NCI-H226 (cell line): ENCODE data around the gene ZSWIM5.
"Not testable (repeated sequence)": the region's sequence is repeated elsewhere in the genome, so short reads cannot be mapped to it uniquely, and the experiment has no call there.

Experiments used
- DNase-seq: peaks from one replicate; pipeline ENCODE4 v3.0.0-alpha.2; 2015

Gene ZSWIM5

DNA sequence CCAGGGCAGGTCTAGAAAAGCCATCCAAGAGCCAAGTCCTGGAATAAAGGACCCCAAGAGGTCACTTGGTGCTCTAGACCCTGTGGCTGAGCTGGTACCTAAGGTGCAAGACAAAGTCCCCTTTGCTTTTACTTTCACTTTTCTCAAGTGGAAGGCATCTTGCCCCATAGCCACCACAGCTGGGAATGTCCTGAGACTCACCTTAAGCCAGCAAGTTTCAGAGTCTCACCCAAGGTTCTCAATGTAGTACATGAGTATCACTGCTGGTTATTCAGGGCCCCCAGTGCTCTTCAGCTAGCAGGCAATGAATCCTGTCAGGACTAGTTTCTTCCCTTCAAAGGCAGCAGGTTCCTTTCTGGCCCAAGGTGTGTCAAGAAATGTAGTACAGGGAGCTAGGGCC is 126.9 kb downstream of the ZSWIM5 start:
- DNase-seq = no peak

DNA sequence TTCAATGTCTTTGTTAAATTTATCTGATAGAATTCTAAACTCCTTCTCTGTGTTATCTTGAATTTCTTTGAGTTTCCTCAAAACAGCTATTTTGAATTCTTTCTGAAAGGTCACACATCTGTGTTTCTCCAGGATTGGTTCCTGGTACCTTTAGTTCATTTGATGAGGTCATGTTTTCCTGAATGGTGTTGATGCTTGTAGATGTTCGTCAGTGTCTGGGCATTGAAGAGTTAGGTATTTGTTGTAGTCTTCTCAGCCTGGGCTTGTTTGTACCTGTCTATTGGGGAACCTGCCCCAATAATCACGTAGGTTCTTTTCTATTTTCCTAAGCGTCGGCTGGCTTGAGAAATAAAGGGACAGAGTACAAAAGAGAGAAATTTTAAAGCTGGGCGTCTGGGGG is 129.4 kb downstream of the ZSWIM5 start:
- not testable (repeated sequence) for DNase-seq

DNA sequence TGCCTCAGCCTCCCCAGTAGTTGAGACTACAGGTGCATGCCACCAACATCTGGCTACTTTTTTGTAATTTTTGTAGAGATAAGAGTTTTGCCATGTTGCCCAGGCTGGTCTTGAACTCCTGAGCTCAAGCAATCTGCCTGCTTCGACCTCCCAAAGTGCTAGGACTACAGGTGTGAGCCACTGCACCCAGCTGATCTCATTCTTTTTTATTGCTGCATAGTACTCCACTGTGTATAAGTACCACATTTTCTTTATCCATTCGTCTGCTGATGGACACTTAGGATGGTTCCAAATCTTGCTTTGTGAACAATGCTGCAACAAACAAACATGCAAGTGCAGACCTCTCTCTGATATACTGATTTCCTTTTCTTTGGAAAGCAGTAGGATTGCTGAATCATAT is 134.8 kb downstream of the ZSWIM5 start:
- DNase-seq = no peak

DNA sequence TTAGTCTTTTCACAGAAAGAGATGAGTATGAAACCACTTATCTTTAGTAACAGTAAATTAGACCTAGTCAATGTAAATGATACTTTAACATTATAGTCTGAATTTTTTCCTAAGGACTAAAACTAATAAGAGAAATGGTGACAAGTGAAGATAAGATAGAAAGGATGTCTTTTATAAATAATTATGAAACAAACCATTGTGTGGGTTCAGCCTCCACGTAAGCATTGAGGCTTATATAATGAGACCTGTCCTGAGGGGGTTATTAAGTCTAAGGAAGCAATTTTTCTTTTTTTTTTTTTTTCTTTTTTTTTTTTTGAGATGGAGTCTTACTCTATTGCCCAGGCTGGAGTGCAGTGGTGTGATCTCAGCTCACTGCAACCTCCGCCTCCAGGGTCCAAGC is 138.6 kb downstream of the ZSWIM5 start:
- DNase-seq = no peak

- DNase-seq = no peak
Measured at GRCh38 chr1:45065083-45065482, 141.3 kb downstream of the ZSWIM5 start.

- DNase-seq = not testable (repeated sequence)
Measured at GRCh38 chr1:45062463-45062862, 143.9 kb downstream of the ZSWIM5 start.

DNA sequence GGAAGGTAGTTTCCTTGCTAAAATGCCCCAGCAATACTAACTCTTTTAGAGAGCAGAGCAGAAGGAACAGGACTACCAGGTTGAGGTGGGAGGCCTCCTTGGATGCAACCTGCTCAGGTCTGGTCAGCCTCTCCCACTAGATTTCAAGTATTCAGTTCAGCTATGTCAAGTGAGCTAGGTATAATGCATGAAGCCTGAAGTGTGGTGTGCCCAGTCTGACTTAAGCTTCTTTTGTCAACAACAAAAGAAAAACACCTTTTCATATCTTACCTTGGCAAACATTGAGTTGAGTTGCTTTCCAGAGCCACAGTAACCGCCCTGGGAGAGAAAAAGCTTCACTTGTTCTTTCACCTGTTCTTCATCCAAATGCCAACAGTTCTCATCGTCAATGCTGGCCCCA is 146.6 kb downstream of the ZSWIM5 start:
- DNase-seq = no peak

GRCh38 chr1:45057542-45057941 is 148.9 kb downstream of the ZSWIM5 start:
- DNase-seq = no peak

DNA sequence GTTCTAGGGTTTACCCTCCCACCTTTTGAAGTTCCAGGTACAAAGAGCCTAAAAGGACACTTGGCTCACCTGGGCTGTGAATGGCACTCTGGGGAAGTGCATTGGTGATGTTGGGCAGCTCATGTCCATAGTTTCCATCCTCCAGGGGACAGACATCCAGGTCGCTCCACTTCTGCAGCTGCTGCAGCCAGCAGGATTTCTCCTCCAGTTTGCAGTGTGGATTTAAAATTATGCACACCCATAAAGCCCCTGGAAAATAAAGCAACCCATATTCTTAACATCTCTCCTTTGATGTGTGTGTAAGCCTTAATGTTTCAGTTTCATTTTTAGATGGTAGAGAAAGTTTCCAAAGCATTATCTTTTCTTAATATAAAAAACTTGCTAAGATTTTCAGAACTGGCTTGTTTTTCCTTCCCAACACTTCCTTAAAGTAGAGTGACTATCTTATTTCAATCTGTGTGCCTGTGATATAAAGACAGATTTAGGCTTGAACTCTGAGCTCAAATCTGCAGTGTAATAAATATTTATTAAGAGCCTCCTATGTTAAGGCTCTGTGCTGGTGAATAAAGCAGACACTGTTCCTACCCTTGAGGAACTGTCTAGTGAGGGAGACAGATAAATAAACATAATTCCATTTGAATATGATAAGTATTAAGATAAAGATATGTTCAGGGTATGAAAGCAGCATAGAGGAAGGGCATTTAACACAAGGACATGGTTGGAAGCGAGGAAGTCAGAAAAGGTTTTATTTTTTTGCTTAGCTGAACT is 155.2 kb downstream of the ZSWIM5 start:
- DNase-seq = no peak

DNA sequence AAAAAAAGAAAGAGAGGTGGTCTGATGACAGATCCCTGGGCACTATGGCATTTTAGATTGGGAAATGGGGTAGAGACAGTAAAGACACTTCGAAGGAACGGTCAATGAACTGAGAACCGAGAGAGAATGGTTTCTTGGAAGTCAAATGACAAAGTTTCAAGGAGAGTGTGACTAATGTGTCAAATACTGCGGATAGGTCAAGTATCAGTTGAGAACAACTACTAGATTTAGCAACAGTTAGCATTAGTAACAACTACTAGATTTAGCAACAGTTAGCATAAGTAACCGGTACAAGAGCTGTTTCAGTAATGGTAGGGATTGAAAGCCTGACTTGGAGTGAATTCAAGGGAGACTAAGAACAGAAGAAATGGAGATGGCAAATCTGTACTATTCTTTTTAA is 159.4 kb downstream of the ZSWIM5 start:
- DNase-seq = no peak

DNA sequence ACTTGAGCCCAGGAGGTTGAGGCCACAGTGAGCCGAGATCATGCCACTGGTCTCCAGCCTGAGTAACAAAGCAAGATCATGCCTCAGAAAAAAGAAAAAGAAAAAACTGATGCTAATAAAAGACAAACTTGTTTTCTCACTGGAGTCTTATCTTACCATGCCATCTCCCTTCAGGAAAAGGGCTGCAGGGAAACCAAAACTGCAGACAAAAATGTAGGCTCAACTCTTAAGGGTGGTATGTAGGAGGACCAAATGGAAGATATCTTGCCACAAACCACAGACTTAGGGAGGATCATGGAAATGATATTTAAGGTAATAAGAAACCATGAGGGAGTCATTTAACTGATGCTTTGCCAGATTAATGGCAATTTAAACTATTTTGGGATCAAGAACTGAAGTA is 161.5 kb downstream of the ZSWIM5 start:
- DNase-seq = peak; percentile 12

DNA sequence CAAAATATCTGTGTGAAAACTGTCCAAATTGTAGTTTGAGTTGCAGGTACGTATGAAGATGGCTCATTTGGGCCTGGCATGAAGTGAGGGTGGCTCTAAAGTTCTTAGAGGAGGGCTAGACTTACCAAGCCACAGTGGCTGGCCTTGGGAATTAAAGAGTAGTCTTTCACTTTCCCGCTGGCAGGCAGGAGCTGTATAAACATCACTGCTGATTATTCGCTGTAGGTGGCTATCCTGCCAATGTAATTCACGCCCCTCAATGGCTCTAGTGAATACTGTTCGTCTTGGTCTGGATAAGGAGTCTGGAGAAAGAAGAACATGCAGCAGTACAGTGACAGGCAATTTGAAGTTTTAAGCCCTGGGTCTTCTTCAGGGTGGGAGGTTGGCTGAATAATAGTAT is 163.3 kb downstream of the ZSWIM5 start:
- DNase-seq = no peak

- no peak for DNase-seq
Measured at GRCh38 chr1:45040297-45040696, 166.1 kb downstream of the ZSWIM5 start.

DNA sequence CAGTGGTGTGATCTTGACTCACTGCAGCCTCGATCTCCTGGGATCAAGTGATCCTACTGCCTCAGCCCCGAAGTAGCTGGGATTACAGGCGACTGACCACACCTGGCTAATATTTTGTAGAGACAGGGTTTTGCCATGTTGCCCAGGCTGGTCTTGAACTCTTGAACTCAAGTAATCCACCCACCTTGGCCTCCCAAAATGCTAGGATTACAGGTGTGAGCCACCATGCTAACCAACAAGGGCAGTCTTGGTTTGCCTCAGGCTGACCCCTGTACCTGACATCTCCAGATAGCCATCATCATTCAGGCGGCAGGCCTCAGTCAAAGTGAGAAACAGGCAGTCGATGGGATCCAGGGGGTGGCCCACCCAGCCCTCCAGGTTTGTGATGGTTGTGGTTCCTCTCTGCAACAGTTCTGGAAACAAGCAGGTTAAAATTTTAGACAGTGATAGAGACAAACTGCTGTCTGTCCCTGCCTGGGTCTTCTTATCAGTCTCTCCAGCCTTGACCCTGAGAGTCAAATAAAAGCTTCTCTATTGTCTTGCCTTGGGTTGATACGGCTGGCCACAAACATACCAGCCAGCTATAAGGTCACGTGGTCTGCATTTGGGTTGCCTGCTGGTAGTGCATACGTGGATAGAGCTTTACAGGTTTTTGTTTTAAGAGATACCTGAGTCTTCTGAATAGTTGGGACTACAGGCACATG is 167.6 kb downstream of the ZSWIM5 start:
- no peak for DNase-seq

DNA sequence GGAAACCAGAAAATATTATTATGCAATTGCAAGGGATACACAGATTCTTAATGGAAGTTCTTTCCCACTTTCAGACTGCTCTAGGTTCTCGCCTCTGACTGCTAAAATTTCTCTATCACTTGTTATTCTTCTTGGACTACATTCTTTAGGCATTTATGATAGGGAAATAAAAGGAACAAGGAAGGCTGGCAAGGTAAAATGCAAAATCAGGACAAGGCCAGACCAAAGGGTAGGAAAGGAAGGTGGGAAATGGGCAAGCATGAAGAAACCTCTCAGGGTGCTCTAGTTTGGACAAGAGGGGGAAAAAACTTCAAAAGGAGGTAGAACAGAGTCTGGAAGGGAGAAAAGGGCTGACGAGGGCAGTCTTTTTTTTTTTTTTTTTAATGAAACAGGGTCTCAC is 168.2 kb downstream of the ZSWIM5 start:
- DNase-seq = no peak

DNA sequence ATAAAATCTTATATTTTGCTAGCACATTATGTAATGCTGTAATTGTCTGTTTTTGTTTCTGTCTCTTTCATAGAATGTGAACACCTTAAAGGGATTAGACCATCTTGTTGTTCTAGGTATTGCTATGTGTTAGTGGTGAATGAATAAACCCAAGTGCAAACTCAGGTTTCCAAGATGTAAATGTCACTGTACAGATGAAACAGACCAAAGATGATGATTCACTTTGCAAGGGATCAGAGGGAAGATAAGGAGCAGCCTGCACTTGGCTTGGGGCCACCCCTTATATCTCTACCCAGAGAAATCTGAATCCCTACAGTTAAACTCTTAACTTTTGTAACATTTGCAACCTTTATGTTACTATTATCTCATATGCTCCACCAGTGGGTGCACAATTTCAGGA is 168.9 kb downstream of the ZSWIM5 start:
- peak; percentile 37 for DNase-seq

DNA sequence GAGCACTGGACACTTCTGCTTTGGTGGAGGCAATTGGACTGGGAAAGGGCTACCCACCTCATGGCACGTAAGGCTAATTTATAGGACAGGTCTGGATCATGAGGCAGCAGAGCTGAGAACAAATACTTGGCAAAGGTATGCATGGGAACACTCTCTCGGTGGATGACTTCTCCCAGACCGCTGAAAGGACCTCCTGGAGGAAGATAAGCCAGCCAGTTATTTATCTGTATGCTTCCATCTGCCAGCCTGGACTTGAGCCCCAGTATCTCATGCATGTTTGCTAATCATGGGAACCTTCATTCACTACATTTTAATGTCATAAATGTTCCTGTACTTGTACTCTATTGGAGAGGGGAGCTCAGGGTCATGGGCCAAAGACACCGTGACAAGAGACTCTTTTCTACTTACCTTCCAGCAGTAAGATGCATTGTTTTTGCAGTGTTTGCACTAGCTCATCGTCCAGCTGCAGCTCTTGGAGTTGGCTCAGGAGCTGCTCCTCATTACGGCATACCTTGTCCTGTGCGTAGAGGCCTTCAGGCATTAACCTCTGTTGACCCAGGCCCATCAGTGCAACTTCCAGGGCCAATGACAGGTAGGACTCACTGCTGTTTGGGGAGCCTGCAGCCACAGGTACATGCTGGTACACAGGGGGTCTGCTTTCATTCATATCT is 170.6 kb downstream of the ZSWIM5 start:
- DNase-seq = no peak

DNA sequence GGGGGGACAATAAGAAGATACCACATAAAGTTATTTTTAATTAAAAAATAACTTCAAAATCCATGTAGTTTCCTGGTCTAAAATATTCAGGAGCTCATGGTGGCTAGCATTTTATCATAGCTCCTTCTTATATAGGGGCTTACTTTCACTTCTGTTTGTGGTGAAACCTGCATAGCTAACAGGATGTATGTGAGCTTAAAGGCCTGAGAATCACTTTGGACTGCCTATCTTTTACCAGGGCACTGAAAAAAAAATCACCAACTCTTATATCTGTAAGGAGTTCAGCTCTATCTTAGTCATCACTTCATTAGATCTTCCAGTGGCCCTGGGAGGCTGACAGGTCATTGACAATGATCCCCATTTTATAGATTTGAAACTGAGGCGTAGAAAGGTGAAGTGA is 173.0 kb downstream of the ZSWIM5 start:
- DNase-seq = no peak

GRCh38 chr1:45032837-45033236 is 173.6 kb downstream of the ZSWIM5 start:
- no peak for DNase-seq

GRCh38 chr1:45026446-45026845 is 180.0 kb downstream of the ZSWIM5 start:
- no peak for DNase-seq

GRCh38 chr1:45023663-45024062 is 182.7 kb downstream of the ZSWIM5 start:
- DNase-seq = no peak

DNA sequence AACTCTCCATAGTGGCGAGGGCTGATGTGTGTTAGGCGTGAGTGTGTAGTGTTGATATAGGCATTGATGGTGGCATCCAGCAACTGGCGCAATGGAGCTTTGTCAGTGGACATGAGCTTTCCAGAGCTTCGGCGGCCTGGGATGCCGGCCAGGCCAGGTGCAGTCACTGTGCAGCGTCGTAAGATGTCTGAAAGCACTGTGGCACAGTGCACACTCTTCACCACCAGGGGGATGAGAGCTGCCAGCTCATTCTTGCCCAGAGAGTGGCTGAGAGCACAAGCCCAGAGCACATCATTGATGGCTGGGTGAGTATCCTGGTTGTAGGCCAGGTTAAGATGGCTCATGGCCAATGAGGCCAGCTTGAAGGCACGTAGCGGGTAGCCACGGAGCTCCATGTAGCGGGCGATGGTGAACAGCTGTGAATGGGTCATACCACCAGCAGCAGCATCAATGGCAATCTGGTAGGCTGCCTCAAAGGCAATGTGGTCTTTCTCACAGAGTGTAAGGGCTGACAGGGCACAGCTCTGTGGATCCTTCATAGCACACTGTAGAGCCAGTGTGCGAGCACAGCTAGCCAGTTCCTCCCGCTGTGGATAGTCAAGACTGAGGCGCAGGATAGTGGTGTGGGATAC is 187.7 kb downstream of the ZSWIM5 start:
- DNase-seq = peak; percentile 22

DNA sequence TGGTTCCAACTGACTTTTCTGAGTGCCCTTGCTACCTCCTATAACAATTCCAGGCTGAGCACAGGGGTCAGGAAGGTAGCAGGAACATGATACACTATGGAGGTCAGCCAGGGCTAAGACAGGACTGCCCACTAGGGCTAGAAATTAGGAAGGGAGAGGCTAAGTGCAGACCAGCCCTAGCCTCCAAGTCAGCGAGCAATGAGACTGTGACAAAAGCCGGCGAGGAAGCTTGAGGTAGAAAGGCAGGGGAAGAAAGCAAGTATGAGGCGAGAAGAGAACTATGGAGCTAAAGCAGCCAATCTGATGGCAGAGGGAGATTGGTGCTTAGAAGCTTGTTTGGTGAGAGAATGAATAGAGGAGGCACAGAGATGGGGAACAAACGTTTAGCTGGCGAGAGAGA is 189.6 kb downstream of the ZSWIM5 start:
- no peak for DNase-seq
